ENCODE measurements around the gene FAM13C.
"Not testable (repeated sequence)": the region's sequence is repeated elsewhere in the genome, so short reads cannot be mapped to it uniquely, and the experiment has no call there.

Gene FAM13C

GRCh38 chr10:59362144-59362958 lies at the start of gene FAM13C:
TSS of gene FAM13C (minus strand) at chr10:59362549. CDS start at chr10:59362460, 89 bp downstream.
- DNase-seq = peak; percentile 71 to 86

- no peak for DNase-seq
Measured at GRCh38 chr10:59405235-59405634, 42.9 kb upstream of the FAM13C start.

GRCh38 chr10:59400214-59400613 lies 37.9 kb upstream of the FAM13C start:
- no peak for DNase-seq

GRCh38 chr10:59399329-59399728 lies 37.0 kb upstream of the FAM13C start:
- not testable (repeated sequence) for DNase-seq

GRCh38 chr10:59397961-59398360 lies 35.6 kb upstream of the FAM13C start:
- no peak for DNase-seq

- DNase-seq = no peak
Measured at GRCh38 chr10:59395984-59396383, 33.6 kb upstream of the FAM13C start.

GRCh38 chr10:59393349-59393748 lies 31.0 kb upstream of the FAM13C start:
- no peak for DNase-seq

GRCh38 chr10:59391060-59391459 lies 28.7 kb upstream of the FAM13C start:
- DNase-seq = no peak

- DNase-seq = no peak
Measured at GRCh38 chr10:59388671-59388976, 26.3 kb upstream of the FAM13C start.

- DNase-seq = no peak
Measured at GRCh38 chr10:59387951-59388670, 25.8 kb upstream of the FAM13C start.

GRCh38 chr10:59384761-59385160 lies 22.4 kb upstream of the FAM13C start:
- DNase-seq = no peak

GRCh38 chr10:59383908-59384307 lies 21.6 kb upstream of the FAM13C start:
- DNase-seq = no peak

- DNase-seq = no peak
Measured at GRCh38 chr10:59383436-59383835, 21.1 kb upstream of the FAM13C start.

GRCh38 chr10:59382831-59383295 lies 20.5 kb upstream of the FAM13C start:
- no peak for DNase-seq

GRCh38 chr10:59381687-59382086 lies 19.3 kb upstream of the FAM13C start:
- no peak for DNase-seq

- no peak for DNase-seq
Measured at GRCh38 chr10:59376846-59377245, 14.5 kb upstream of the FAM13C start.

- no peak for DNase-seq
Measured at GRCh38 chr10:59375990-59376389, 13.6 kb upstream of the FAM13C start.

- no peak for DNase-seq
Measured at GRCh38 chr10:59374916-59375315, 12.6 kb upstream of the FAM13C start.

- no peak for DNase-seq
Measured at GRCh38 chr10:59373071-59373470, 10.7 kb upstream of the FAM13C start.

- no peak for DNase-seq
Measured at GRCh38 chr10:59372543-59372942, 10.2 kb upstream of the FAM13C start.

GRCh38 chr10:59366290-59366689 lies 3.9 kb upstream of the FAM13C start:
- no peak for DNase-seq

- DNase-seq = peak in 1 of 2 experiments; percentile 1
Measured at GRCh38 chr10:59363446-59363958, 1.2 kb upstream of the FAM13C start.

- DNase-seq = peak; percentile 86 to 90
Measured at GRCh38 chr10:59362959-59363381, 621 bp upstream of the FAM13C start.

GRCh38 chr10:59361663-59362143 lies 646 bp downstream of the FAM13C start:
- DNase-seq = no peak
